ENCODE data around the gene ISYNA1. TPM values are rescaled to one million over a fixed set of nuclear protein-coding genes. Genes with fewer than 3 reads are reported as not detected.

ISYNA1 gene
- 13.8 and 18.4 TPM in 2 replicates for total RNA-seq

DNA sequence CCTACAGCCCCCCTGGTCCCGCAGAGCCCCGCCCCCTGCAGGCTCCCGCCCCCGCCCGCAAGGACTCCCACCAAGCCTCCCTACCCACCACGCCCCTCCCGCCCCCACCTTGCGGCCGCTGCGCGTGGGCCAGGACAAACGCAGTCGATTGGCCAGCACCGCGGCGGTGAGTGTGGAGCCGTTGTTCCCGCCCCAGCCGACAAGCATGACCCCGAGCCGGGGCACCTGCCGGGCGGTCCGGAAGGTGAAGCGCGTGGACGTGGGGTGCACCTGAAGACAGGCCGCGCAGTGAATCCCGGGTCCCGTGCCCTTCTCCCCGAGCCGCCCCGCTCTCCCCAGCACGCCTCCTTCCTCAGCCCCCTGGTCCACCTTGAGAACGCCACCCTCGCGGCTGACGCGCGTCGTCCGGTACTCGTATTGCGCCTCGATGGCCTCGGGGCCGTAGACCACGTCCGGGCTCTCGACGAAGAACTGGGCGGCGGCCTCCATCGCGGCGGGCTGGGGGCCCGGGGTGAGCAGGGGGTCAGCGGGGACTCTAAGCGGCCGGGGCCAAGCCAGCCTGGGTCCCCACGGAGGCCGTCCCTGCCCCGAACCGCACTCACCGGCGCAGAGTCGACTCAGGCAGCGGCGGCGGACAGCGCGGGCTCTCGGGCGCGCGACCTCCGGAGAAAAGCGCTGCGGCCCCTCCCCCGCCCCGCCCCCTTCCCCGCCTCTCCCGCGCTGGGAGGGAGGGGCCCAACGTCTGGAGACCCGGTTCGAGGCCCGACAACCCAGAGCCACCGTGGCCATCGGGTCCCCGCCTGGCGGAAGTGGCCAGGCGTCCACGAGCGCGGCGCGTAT lies at the start of gene ISYNA1:
ISYNA1 (minus strand) TSS at position 643 of the 840 bp plus-strand sequence; CDS start at position 489, 154 bp downstream.

DNA sequence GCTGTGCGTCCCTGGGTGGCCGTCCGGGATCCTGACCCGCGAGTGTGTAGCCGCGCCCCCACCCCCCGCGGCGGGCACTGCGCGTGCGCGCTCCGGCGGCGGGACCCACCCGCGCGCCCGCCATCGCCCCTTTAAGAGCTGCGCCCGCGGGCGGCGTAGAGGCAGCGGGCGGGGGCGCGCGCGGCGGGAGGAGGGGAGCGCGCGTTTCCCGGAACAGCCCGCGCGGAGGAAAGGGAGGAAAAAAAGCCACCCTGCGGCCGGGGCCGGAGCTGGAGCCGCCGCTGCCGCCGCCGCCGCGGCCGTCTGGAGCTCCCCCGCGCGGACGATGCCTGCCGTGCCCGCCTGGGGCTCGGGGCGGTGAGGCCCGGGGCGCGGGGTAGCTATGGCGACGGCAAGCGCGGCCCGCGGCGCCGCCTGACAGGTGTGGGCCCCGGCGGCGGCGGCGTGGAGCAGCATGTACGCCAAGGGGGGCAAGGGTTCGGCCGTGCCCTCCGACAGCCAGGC lies 18.7 kb downstream of the ISYNA1 start, which contains the start of gene SSBP4:
SSBP4 (plus strand) TSS at position 204 of the 504 bp plus-strand sequence; CDS start at position 455, 251 bp downstream.

DNA sequence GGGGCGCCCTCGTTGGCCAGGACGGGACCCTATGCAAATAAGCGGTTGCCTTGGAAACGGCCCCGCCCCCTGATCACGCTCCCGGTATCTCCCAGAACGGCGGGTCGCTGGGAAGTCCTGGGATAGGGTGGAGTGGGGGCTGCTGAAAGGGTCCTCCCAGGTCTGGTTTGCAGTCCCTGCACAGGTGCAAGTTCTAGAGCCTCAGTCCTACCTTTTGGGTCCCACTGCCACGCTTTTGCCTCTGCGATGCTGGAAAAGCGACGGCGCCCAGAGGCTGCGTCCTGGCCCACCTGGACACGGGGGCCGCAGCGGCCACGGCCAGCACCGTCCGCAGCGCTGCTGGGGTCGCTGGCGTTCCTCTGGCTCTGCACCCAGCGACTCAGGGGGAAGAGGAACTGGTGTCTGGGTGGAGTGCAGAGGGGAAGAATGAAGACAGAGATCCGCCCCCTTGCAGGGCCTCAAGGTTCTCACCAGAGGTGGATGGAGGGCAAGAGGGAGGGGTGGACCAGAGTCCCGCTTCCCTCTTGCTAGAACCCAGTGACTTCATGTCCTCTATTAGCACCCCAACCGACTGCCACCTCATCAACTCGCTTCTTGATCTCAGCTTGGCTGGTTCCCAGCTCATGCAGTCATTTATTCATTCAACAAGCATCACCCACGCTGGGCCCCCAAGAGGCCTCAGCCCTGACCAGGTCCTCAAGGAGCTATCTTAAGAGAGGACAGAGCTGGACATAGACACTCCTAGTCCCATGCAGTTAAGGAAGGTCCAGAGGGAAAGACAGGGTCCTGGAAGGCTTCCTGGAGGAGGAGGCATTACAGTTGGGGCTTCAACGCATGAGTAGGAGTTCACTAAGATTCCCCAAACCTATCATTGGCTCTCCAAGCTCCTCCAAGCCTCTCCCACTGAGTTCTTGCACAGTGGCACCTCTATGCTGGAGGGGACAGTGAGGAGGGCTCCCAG lies 40.4 kb downstream of the ISYNA1 start, which contains the start of gene LRRC25:
LRRC25 (minus strand) TSS at position 381 of the 961 bp plus-strand sequence. CDS start 659 bp downstream, outside the sequence.

DNA sequence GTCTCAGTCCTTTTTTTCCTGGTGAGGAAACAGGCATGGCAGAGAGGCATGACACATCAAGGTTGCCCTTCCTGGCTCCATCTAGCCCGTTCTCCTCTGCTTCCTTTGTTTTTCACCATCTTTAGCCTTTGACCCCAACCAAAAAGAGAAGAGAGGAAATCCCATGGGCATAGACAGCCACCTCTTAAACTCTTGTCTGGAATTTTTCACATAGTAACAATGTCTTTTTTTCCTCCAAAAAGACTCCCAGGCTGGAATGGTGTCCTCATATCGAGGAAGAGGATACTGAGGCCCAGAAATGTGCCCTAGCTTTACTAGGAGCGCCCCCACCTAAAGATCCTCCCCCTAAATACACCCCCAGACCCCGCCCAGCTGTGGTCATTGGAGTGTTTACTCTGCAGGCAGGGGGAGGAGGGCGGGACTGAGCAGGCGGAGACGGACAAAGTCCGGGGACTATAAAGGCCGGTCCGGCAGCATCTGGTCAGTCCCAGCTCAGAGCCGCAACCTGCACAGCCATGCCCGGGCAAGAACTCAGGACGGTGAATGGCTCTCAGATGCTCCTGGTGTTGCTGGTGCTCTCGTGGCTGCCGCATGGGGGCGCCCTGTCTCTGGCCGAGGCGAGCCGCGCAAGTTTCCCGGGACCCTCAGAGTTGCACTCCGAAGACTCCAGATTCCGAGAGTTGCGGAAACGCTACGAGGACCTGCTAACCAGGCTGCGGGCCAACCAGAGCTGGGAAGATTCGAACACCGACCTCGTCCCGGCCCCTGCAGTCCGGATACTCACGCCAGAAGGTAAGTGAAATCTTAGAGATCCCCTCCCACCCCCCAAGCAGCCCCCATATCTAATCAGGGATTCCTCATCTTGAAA lies 52.0 kb downstream of the ISYNA1 start, which contains the start of gene GDF15:
GDF15 (plus strand) TSS at position 484 of the 868 bp plus-strand sequence; CDS start at position 516, 32 bp downstream.

Other genes starting within 250 kb of the ISYNA1 start
- gene MPV17L2, start 244.9 kb downstream of the ISYNA1 start, total RNA-seq = 4.2 and 5.2 TPM in 2 replicates
- 3.2 and 11.1 TPM in 2 replicates for gene RAB3A, start 234.1 kb downstream of the ISYNA1 start, total RNA-seq
- gene PDE4C, start 211.7 kb downstream of the ISYNA1 start, total RNA-seq = 2.2 and 2.9 TPM in 2 replicates
- 0.43 and 0.63 TPM in 2 replicates for gene IQCN, start 163.7 kb downstream of the ISYNA1 start, total RNA-seq
- 71.4 and 107 TPM in 2 replicates for gene JUND, start 156.5 kb downstream of the ISYNA1 start, total RNA-seq
- gene LSM4, start 115.1 kb downstream of the ISYNA1 start, total RNA-seq = 59.2 and 128 TPM in 2 replicates
- 42.6 and 66.2 TPM in 2 replicates for gene PGPEP1, start 97.5 kb downstream of the ISYNA1 start, total RNA-seq
- 33.8 and 41.9 TPM in 2 replicates for gene GDF15, start 52.0 kb downstream of the ISYNA1 start, total RNA-seq
- gene LRRC25, start 40.5 kb downstream of the ISYNA1 start, total RNA-seq = 0.16 and 0.34 TPM in 2 replicates
- gene SSBP4, start 18.7 kb downstream of the ISYNA1 start, total RNA-seq = 31.8 and 40.5 TPM in 2 replicates
- gene ELL, start 83.9 kb upstream of the ISYNA1 start, total RNA-seq = 13.1 and 13.7 TPM in 2 replicates
- 278 and 286 TPM in 2 replicates for gene FKBP8, start 105.4 kb upstream of the ISYNA1 start, total RNA-seq
- 46.8 and 48.9 TPM in 2 replicates for gene KXD1, start 119.7 kb upstream of the ISYNA1 start, total RNA-seq
- 878 and 1,590 TPM in 2 replicates for gene UBA52, start 133.7 kb upstream of the ISYNA1 start, total RNA-seq
- 57.2 and 69.6 TPM in 2 replicates for gene REX1BD, start 150.7 kb upstream of the ISYNA1 start, total RNA-seq
- gene CRLF1, start 168.7 kb upstream of the ISYNA1 start, total RNA-seq = 92.0 and 110 TPM in 2 replicates
- 2.2 and 5.0 TPM in 2 replicates for gene TMEM59L, start 174.7 kb upstream of the ISYNA1 start, total RNA-seq
- 5.5 and 12.2 TPM in 2 replicates for gene KLHL26, start 198.9 kb upstream of the ISYNA1 start, total RNA-seq
- 2.1 and 2.5 TPM in 2 replicates for gene CRTC1, start 245.5 kb upstream of the ISYNA1 start, total RNA-seq

Measured in bronchial smooth muscle cell (primary cell).